Thyroid gland (tissue), 4 donors: ENCODE measurements around the gene BTN1A1.

Experiments
- CTCF ChIP-seq, 6 experiments: fragments of 200-600 bp in 3 of 6; fragments of 450-650 bp in 3 of 6; sonication (generic) in 3 of 6; IDR thresholded peaks; one replicate each; pipeline ENCODE4 v1.5.1; 2016 to 2019; ENCODE audit warnings: antibody characterized with exemption in 6 of 6, mild to moderate bottlenecking in 2 of 6, inconsistent platforms in 1 of 6, moderate library complexity in 1 of 6
- POLR2A ChIP-seq, 2 donors: fragments of 450-650 bp; IDR thresholded peaks; one replicate each; pipeline ENCODE4 v1.6.1; 2017; ENCODE audit warnings: antibody characterized with exemption in 2 of 2, mild to moderate bottlenecking in 2 of 2, moderate library complexity in 1 of 2

GRCh38 chr6:26532699-26533531, 32.8 kb downstream of the BTN1A1 start:
- no peak for TF ChIP-seq CTCF (IDR thresholded peaks at IDR 0.05)
- TF ChIP-seq POLR2A (IDR thresholded peaks at IDR 0.05): no peak
